ENCODE data around the gene ACTG1.

ACTG1 gene

DNA sequence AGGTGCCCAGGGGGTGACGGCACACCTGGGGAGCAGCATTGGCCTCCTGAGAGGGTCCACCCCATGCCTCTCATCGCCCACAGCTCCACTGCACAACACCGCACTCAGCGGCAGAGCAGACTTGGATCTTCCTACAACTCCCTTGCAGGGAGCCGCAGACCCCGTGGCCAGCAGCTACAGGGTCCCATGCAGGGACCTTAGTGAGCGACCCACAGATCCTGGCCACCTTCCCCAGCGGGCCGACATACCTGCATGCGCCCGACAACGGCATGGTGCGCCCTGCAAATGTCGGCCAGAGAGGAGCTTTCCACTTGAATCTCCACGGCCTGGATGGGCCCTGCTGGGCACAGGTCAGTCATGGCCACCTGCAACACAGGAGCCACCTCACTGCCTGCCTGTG, 31.2 kb upstream of the ACTG1 start:
- ChIA-PET CTCF (interaction anchor here (0.6 kb wide), 1 partner anchor 35 kb away, joined by 5 read pairs; no protein-coding TSS in a partner anchor), POLR2A (interaction anchor here (1.4 to 3.5 kb wide), 2 partner anchors 8 to 289 kb away, joined by 3 to 22 read pairs; partner anchors contain the start of gene FAAP100)
- TF ChIP-seq FOXA1 (IDR thresholded peaks at IDR 0.05) = no peak
- no peak for TF ChIP-seq HDGF (IDR thresholded peaks at IDR 0.05; ENCODE audit: borderline replicate concordance)
- TF ChIP-seq FOXK2 (IDR thresholded peaks at IDR 0.05) = no peak
- TF ChIP-seq CTBP1 (IDR thresholded peaks at IDR 0.05; ENCODE audit: borderline replicate concordance) = no peak
- TF ChIP-seq, protein P1, sequence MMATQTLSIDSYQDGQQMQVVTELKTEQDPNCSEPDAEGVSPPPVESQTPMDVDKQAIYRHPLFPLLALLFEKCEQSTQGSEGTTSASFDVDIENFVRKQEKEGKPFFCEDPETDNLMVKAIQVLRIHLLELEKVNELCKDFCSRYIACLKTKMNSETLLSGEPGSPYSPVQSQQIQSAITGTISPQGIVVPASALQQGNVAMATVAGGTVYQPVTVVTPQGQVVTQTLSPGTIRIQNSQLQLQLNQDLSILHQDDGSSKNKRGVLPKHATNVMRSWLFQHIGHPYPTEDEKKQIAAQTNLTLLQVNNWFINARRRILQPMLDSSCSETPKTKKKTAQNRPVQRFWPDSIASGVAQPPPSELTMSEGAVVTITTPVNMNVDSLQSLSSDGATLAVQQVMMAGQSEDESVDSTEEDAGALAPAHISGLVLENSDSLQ (IDR thresholded peaks at IDR 0.05) = no peak
- TF ChIP-seq ELF4 (IDR thresholded peaks at IDR 0.05) = no peak
- no peak for TF ChIP-seq L3MBTL2 (conservative IDR thresholded peaks at IDR 0.05)
- TF ChIP-seq NFRKB (IDR thresholded peaks at IDR 0.05) = no peak
- TF ChIP-seq SUZ12 (IDR thresholded peaks at IDR 0.05) = no peak
- TF ChIP-seq FOXM1 (IDR thresholded peaks at IDR 0.05; ENCODE audit: borderline replicate concordance) = no peak
- no peak for TF ChIP-seq ARNT (IDR thresholded peaks at IDR 0.05)
- no peak for TF ChIP-seq SP1 (IDR thresholded peaks at IDR 0.05)
- no peak for TF ChIP-seq BHLHE40 (IDR thresholded peaks at IDR 0.05; ENCODE audit: borderline replicate concordance)
- TF ChIP-seq TARDBP (IDR thresholded peaks at IDR 0.05) = no peak
- TF ChIP-seq LEF1 (IDR thresholded peaks at IDR 0.05; ENCODE audit: borderline replicate concordance) = no peak
- TF ChIP-seq ZNF384 (IDR thresholded peaks at IDR 0.05) = no peak
- DNase-seq (ENCODE audit: extremely low spot score) = no peak

DNA sequence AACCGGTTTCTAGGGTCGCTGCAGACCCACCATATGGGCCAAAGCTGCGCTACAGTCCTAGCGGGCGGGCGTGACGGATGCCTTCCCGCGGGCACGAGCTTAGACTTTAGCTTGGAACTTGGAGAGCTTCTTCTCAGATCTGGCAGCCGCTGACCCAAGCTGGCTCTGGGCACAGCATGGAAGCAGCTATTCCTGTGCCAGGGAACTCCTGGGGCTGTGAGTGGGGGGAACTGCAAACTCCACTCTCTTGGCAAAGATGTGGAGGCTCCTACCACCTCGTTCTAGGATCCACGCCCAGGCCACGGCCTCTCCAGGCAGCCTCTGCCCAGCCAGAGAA, 30.7 kb upstream of the ACTG1 start:
- CTCF ChIA-PET = interaction anchor here (0.6 kb wide), 1 partner anchor 35 kb away, joined by 5 read pairs; no protein-coding TSS in a partner anchor
- TF ChIP-seq SUZ12 (IDR thresholded peaks at IDR 0.05) = no peak
- no peak for TF ChIP-seq ARNT (IDR thresholded peaks at IDR 0.05)
- no peak for TF ChIP-seq CTBP1 (IDR thresholded peaks at IDR 0.05; ENCODE audit: borderline replicate concordance)
- no peak for TF ChIP-seq LEF1 (IDR thresholded peaks at IDR 0.05; ENCODE audit: borderline replicate concordance)
- POLR2A ChIA-PET = interaction anchor here (3.5 kb wide), 1 partner anchor 8 kb away, joined by 22 read pairs; the partner anchor contains the start of gene FAAP100

DNA sequence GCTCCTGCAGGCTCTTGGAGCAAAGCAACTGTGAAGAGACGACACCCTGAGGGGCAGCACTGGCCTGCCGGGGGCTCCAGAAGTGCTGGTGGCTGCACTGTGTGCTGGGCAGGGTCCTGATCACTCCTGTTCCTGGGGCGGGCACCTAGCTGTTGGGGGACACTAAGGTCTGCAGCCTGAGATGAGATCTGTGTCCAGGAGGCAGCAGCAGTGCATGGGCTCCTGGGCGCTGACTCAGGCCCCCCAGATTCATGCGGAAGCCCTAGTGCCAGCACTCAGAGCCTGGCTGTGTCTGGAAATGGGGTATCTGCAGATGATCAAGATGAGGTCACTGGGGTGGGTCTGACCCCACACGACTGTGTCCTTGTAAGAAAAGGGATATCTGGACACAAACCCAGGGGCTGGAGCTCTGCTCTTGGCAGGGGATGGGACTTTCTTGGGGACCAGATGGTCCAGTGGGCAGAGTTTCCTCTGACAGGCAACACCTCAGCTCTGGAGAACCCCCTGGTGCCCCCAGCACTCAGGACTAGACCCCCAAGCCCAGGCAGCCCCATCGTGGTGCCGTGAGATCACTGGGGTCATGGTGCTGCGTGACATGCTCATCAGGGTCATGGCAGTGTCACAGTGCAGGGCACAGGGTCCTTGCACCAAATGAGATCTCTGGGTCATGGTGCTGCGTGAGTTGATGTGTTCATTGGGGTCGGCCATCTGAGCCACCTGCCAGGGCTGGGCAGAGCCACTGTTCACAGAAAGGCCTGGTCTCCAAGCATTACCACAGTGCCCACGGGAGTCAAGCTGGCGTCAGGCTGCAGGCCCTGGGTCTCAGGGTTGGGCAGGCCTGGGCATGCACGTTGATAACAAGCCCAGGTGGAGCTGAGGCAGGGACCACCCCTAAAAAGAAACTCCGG, 30.1 kb upstream of the ACTG1 start:
- TF ChIP-seq CTBP1 (IDR thresholded peaks at IDR 0.05; ENCODE audit: borderline replicate concordance) (no peak), HDGF (IDR thresholded peaks at IDR 0.05; ENCODE audit: borderline replicate concordance) (no peak), ZNF384 (IDR thresholded peaks at IDR 0.05) (no peak), ARNT (IDR thresholded peaks at IDR 0.05) (no peak), L3MBTL2 (conservative IDR thresholded peaks at IDR 0.05) (no peak), NFRKB (IDR thresholded peaks at IDR 0.05) (no peak), SP1 (IDR thresholded peaks at IDR 0.05) (no peak), SUZ12 (IDR thresholded peaks at IDR 0.05) (no peak), FOXA1 (IDR thresholded peaks at IDR 0.05) (no peak), LEF1 (IDR thresholded peaks at IDR 0.05; ENCODE audit: borderline replicate concordance) (no peak)
- TF ChIP-seq, protein P1 (IDR thresholded peaks at IDR 0.05) = no peak
- CTCF ChIA-PET = no interaction called here
- POLR2A ChIA-PET = interaction anchor here (0.7 to 3.5 kb wide), 3 partner anchors 9 to 34 kb away, joined by 3 to 22 read pairs (median 3); partner anchors contain the start of gene FAAP100
- no peak for DNase-seq (ENCODE audit: extremely low spot score)

More for the DNA sequence above, 30.7 kb upstream of the ACTG1 start:
- no peak for DNase-seq (ENCODE audit: extremely low spot score)

DNA sequence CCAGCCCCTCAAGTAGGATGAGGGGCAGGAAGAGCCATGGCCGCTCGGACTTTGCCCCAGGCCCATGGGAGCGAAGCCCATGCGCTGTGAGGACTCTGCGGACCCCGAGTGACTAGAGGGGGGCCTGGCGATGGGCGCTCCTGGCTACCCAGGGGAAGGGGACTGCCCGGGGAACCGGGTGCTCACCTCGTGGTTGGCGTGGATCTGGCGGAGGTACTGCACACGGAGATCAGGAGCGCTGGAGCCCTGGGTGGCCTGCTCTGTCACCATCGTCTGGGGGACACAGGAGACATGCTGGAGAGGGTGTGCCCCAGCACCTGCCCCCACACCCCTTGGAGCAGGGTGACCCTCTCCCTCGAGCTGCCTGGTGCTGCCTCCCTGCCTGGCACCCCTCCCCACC, 28.5 kb upstream of the ACTG1 start:
- ChIA-PET CTCF (no interaction called here), POLR2A (interaction anchor here (3.5 kb wide), 1 partner anchor 11 kb away, joined by 22 read pairs; the partner anchor contains the start of gene FAAP100)
- DNase-seq (ENCODE audit: extremely low spot score) = no peak
- TF ChIP-seq LEF1 (IDR thresholded peaks at IDR 0.05; ENCODE audit: borderline replicate concordance) = no peak

DNA sequence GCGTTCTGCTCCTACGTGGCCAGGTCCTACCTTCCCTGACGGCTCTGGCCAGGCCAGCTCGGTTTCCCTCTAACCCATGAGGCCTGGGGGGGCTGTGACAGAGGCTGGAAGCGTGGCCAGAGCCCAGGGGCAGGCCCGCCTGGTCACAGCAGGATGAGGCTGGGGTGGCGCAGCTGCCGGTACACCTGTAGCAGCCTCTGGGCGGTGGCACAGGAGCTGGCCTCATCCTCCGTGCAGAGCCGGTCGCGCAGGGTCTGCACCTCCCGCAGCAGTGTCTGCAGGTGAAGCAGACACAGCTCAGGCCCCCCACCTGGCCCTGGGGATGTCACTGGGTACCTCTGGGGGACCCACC, 28.1 kb upstream of the ACTG1 start:
- TF ChIP-seq ELF4 (IDR thresholded peaks at IDR 0.05) (no peak), BHLHE40 (IDR thresholded peaks at IDR 0.05; ENCODE audit: borderline replicate concordance) (no peak), ARNT (IDR thresholded peaks at IDR 0.05) (no peak), NFRKB (IDR thresholded peaks at IDR 0.05) (no peak), L3MBTL2 (conservative IDR thresholded peaks at IDR 0.05) (no peak), SP1 (IDR thresholded peaks at IDR 0.05) (no peak)
- DNase-seq (ENCODE audit: extremely low spot score) = no peak
- ChIA-PET CTCF (no interaction called here), POLR2A (interaction anchor here (1.0 kb wide), 1 partner anchor 12 kb away, joined by 5 read pairs; the partner anchor contains the start of gene FAAP100)

DNA sequence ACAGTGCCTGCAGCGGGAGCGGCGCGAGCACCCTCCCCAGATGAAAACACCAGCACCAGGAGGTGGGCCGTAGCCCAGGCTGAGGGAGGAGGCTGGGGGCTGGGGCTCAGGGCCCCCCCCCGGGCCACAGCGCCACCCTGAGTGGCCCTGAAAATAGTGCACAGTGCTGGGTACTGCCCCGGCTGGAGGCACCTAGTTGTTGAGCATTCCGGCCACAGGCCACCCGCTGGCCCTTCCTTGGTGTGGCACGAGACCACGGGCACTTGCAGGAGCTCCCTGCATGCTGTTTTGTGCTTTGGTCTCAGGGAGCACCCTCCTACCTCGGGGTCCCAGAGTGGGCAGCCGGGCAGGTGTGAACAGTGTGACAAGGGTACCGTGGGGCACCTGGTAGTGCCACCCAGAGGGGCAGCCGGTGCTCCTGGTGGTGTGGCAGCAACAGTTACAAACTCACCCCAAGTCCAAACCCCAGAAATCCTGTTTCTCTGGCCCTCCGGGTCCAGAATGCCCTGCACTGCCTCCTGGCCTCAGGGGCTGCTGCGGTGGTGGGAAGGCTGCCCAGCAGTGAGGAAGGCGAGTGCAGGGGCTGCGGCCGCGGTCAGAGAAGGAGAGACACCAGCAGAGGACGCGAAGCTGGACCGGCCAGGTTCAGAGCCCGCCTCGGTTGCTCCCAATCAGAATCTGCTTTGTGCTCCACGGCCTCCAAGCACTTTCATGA, 27.5 kb upstream of the ACTG1 start:
- no peak for TF ChIP-seq SUZ12 (IDR thresholded peaks at IDR 0.05)
- no peak for TF ChIP-seq LEF1 (IDR thresholded peaks at IDR 0.05; ENCODE audit: borderline replicate concordance)
- no peak for TF ChIP-seq SP1 (IDR thresholded peaks at IDR 0.05)
- TF ChIP-seq FOXM1 (IDR thresholded peaks at IDR 0.05; ENCODE audit: borderline replicate concordance) = no peak
- no peak for TF ChIP-seq ELF4 (IDR thresholded peaks at IDR 0.05)
- TF ChIP-seq BHLHE40 (IDR thresholded peaks at IDR 0.05; ENCODE audit: borderline replicate concordance) = no peak
- no peak for TF ChIP-seq ARNT (IDR thresholded peaks at IDR 0.05)
- no peak for TF ChIP-seq FOXK2 (IDR thresholded peaks at IDR 0.05)
- no peak for TF ChIP-seq L3MBTL2 (conservative IDR thresholded peaks at IDR 0.05)
- TF ChIP-seq TARDBP (IDR thresholded peaks at IDR 0.05) = no peak
- no peak for TF ChIP-seq NFRKB (IDR thresholded peaks at IDR 0.05)
- TF ChIP-seq, protein P1 (IDR thresholded peaks at IDR 0.05) = no peak
- no peak for TF ChIP-seq FOXA1 (IDR thresholded peaks at IDR 0.05)
- TF ChIP-seq ZNF384 (IDR thresholded peaks at IDR 0.05) = no peak
- no peak for TF ChIP-seq HDGF (IDR thresholded peaks at IDR 0.05; ENCODE audit: borderline replicate concordance)
- TF ChIP-seq CTBP1 (IDR thresholded peaks at IDR 0.05; ENCODE audit: borderline replicate concordance) = no peak
- DNase-seq (ENCODE audit: extremely low spot score) = no peak
- POLR2A ChIA-PET = interaction anchor here (1.0 kb wide), 1 partner anchor 12 kb away, joined by 5 read pairs; the partner anchor contains the start of gene FAAP100
- CTCF ChIA-PET = no interaction called here

Measured in HEK293T (cell line).